GM19397 (cell line): ENCODE data around the gene PEAK1.
"Not testable (repeated sequence)": the region's sequence is repeated elsewhere in the genome, so short reads cannot be mapped to it uniquely, and the experiment has no call there.

Experiments used
- ATAC-seq: cut with Tn5 transposase; IDR thresholded peaks from one replicate; pipeline ENCODE4 v1.9.1; 2021; ENCODE audit warnings: mild to moderate bottlenecking, moderate library complexity; ENCODE audit not compliant: unreplicated experiment

The PEAK1 gene

DNA sequence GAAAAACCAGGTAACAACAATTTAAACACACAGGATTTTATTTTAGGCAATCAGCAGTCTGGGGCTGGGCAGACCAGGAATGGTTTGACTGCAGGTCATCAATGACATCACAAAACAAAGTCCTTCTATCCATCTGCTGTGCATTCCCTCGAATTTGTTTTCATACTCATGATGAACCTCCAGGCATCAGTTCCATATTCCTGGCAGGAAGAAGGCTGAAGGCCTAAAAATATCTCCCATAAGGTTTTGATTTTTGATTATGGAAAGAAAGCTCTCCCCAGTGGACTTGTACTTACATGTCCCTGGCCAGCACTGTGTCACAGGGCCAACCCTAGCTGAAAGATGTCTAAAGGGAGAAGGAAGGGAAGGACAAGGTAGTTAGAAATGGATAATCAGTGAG, 107.4 kb downstream of the PEAK1 start:
- no peak for ATAC-seq

DNA sequence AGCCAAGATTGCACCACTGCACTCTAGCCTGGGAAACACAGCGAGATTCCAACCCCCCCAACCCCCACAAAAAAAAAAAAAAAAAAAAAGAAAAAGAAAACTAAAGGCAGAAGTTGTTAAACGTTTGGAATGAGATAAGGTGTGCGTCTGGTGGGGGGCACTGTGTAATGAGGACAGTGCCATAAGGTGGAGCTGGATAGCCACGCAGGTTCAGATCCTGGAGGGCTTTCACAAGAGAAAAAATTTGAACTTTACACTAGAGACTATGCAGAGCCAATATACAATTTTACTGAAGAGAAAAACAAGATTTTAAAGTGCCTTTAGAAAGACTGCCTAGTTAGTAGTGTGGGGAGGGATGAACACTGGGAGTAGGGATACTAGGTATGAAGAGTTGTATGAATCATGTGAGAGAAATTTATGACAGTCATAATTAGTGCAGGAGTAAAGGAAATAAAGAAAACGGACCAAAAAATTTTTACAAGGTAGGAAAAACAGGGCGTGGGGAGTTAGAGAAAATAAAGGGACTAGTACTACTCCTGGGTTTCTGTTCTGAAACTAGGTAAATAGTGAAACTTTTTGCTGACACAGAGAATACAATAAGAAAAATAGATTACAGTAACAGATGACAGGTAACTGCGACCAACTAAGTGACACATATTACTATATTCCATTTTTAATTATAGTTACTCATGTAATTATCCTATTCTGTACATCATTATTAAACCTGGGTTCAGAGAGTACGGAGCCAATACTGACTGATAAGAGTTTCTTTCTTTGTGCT, 108.1 kb downstream of the PEAK1 start:
- ATAC-seq: no peak

DNA sequence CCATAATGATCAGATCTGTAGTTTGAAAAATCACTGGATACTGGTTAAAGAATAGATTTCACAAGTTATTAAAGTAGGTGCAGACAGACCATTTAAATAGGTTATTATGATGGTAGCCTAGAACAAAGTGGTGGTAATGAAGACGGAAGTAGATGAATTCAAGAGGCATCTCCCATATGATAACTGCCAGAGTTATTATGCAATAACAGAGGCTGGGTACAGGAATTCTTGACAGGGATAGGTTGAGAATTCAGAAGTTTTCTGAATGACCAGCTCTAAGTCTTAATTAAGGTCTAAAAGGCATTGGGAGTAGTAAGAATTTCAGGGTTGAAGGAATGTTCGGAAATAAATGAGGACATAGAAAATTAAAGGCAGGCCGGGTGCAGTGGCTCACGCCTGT, 108.9 kb downstream of the PEAK1 start:
- no peak for ATAC-seq

DNA sequence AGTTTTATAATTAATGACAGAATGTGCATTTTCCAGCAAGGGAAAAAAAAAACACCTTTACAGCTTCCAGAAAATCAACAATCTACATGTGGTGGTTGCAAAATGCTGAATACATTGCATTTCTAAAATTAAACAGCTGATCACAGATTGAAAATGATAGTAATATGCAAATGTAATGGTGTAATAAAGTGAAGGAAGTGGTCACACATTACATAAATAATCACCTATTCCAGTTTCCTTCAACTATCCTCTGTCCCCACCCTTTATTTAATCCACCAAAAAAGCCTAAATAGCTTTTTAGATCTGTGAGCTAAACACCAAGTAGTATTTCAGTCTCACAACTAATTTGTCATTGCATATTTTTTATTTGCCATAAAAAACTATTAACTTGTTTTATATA, 110.5 kb downstream of the PEAK1 start:
- ATAC-seq: no peak

DNA sequence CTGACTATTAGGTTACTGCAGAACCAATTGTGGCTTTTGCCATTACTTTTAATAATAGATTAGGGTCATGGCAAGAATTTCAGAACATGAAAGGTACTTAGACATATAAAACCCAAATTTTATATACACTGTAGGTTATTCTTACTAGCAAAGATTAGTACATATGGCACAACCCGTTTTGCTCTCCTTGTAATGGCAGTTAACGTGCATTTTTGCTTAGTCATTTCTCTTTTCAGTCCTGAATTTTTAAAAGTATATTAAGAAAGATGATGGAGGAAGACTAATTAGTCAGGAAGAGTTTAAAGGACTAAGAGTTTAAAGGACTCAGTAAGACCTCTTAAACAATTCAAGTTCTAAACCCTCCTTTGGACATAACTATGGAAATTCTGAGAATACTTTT, 114.0 kb downstream of the PEAK1 start:
- no peak for ATAC-seq

DNA sequence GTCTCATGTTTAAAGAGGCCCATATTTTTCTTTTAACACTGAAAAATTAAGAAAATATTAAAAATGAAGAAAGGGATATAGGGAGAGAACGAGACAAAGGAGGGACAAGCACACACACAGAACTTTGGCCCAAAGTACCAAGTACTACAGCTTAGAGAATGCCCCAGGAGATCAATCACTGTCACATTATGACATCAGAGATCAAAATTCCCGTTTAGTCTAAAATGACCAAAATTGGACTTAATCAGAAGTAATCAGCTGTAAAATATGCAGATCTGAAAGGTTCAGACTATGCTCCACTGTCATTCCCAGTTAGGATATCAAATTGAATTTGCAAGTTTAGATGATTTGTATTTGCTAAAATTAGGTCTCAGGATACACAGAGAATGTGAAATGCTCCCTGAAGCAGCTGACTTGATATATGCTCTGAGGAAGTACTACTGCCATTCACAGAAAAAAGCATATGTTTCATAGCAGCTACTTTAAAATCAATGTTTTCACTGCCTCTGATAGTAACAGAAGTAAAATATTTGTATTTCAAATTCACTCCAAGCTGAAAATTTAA, 123.0 kb downstream of the PEAK1 start:
- ATAC-seq: no peak

DNA sequence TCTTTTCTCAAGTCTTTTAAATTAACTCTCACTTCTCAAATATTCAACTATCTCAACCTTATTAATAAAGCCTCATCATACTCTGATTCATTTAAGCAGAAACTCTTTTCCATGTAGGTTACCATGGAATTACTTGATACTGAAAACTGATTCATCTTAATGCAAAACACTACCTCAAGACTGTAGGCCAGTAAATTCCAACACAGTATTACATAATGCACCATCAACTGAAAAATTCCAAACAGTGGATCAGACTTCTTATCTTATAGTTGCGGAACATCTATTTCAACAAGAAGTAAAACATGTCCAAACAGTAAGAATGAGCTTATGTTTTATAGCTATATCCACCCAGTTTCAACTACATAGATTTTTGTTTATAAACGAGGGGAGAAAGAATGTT, 124.5 kb downstream of the PEAK1 start:
- no peak for ATAC-seq

DNA sequence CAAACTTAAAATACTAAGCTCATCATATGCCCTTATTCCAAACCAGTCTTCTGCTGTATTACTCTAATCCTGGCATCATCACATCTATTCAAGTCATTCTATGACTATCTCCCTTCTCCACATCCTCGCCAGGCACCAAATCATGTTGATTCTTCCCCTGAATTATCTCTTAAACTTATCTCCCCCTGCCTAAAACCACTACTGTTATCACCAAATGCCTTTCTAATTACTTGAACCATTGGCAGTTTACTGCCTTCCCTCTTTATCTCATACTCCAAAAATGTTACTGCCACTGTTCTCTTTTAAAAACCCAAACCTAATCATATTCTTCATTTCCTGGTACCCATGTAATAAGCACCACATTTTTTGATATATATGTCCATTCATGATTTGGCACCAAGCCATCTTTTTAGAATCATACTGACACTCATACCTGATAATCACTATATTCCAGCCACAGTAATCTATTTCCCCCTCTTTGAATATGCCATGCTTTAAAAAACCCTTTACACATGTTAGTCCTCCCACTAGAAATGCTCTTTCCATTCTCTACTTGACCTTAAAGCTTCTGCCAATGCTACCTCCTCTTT, 126.8 kb downstream of the PEAK1 start:
- no peak for ATAC-seq

DNA sequence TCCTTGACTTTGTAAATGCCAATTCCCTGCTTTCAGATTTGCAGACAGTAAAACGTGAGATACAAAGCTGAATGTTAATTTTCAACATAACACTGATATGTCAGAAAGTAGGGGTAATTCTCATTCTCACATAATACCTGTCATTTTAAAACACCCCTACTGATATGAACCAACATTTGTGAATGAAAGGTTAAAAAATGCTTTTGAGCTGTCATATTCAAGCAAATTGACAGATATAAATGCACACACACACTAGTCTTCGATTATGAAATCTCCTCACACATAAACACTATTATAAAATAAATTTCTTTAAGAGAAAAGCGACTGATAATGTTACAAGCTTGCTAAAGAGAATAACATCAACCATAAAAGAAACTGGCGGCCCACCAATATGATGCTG, 128.8 kb downstream of the PEAK1 start:
- ATAC-seq: no peak

DNA sequence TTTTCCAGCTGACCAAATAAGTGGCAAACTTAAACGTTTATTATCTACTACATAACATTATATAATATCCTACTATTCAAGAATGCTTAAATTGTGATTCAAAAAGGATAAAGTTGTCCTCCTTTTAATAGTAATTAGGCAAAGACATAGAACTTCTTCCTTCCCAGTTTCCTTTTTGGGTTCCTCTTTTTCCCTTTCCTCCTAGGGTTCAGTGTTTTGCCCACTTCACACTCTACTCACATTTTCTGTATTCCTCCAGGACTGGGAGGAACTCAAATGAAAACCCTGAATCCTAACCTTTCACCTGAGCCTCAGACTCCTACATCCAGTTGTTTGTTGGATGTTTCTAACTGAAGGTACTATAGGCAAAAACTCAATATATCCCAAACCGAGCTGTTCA, 132.5 kb downstream of the PEAK1 start:
- ATAC-seq: no peak

DNA sequence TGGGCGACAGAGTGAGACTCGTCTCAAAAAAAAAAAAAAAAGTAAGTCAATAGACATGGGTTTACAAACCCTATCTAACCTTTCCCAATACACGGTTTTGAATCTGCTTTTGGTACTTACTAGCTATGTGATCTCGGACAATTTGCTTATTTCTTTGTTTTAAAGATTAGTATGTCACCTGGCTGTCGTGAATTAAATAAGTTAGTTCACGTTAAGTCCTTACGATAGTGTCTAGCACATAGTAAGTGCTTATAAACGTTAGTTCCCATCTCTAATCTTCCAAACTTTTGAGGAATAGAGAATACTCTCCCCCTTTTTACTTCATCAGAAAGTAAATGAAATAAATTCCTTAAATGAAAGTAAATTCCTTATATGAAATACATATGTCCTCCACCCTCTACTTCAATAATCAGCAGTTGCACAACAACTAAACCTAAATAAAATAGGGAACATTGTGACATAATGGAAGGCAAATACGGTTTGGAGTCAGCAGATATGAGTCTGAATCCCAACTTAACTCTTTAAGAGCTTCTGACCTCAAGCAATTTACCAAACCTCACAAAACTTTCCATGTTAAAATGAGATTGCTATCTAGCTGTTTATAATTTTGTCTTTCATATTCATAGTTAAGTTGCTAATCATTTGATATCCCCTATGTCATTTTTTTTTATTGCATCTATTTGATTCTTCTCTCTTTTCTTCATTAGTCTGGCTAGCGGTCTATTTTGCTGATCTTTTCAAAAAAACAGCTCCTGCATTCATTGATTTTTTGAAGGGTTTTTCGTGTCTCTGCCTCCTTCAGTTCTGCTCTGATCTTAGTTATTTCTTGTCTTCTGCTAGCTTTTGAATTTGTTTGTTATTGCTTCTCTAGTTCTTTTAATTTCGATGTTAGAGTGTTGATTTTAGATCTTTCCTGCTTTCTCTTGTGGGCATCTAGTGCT, 134.6 kb downstream of the PEAK1 start:
- no peak for ATAC-seq

DNA sequence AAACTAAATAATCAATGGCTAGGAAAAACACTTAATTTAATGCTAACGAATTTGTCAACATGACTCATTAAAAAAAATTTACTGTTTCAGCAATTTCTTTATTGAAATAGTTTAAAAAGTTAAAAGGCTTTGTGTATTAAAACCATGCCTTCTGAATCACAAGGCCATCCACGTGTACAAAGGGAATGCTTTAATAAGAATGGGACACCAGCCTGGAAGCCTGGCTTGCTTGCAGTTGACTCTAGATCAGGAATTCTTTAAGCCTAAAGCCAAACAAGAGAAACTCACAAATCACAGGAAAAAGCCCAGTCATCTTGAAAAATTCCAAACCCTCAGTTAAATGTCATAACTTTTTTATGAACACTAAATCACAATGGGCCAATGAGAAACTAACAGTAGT, 137.6 kb downstream of the PEAK1 start:
- ATAC-seq: no peak

DNA sequence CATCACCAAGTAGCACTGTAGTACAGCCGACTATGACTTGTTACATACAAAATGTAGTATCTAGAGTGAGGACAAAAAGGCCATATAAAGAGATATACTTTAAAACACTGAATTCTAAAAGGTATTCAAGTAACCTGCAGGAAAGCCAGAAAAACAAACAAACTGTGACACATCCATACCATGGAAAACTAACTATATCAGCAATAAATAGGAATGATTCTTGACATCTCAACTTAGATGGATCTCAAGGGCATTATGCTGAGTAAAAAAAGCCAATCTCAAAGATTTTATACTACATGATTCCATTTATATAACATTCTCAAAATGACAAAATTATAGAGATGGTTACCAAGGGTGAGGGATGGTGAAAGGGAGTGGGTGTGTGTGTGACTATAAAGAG, 143.0 kb downstream of the PEAK1 start:
- no peak for ATAC-seq

DNA sequence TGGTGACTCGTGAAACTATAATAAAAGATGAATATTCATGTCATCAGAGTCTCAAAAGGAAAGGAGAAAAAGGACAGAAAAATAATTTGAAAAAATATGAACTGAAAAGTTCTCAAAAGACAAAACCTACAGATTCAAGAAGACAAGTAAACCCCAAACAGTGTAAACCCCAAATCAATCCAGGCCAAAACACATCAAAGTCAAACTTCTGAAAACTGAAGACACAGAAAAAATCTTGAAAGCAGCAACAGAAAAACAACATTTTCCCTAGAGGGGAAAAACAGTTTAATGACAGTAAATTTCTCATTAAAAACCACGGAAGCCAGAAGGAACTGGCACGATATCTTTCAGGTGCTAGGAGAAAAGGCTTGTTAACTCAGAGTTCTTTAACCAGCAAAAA, 143.8 kb downstream of the PEAK1 start:
- no peak for ATAC-seq

DNA sequence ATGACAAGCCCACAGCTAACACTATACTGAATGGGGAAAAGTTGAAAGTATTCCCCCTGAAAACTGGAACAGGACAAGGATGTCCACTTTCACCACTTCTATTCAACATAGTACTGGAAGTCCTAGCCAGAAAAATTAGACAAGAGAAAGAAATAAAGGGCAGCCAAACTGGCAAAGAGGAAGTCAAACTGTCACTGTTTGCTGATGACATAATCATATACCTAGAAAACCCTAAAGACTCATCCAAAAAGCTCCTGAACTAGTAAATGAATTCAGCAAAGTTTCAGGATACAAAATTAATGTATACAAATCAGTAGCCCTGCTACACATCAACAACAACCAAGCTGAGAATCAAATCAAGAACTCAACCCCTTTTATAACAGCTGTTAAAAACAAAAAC, 146.8 kb downstream of the PEAK1 start:
- not testable (repeated sequence) for ATAC-seq

DNA sequence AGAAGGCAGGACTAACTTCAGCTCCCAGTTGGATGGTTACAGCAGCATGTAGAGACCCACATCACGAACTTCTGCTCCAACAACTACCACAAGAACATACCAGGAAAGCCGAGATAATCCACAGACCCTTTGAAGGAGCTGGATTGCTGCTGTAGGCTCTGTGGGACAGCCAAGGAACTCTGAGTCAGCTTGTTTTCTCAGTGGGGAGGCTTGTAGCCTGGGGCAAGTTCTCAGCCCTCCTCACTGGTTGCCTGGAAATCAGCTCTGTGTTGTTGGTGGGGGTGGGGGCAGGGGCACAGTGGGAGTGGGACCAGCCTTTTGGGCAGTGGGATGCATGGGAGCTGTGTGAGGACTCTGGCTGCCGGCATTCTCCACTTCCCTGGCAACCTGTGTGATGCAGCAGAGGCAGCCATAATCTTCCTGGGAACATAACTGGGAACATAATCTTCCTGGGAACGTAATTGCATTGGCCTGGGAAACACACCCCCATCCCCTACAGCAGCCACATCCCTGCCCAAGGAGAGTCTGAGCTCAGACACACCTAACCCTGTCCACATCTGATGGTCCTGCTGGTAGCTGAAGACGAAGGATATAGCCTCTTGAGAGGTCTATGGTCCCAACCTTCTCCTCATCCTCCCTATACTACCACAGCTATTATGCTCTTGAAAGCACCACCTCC, 153.1 kb downstream of the PEAK1 start:
- ATAC-seq: no peak

DNA sequence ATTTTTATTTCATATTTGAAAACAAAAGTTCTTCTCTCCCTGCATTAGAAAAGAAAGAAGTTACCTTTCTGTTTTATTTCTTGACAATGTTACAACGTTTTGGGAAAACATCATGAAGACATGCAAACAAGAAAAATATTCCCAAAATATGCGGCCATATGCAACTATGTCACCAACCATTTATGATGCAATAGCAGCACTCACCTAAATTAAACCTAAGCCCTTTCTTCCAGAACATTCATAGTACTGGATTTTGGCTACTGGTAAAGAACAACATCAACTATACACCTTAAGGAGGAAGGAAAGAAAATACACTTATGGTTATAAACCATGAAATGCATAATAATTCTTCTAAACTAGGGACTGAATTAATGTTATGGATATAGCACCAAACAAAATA, 164.5 kb downstream of the PEAK1 start:
- ATAC-seq: no peak

DNA sequence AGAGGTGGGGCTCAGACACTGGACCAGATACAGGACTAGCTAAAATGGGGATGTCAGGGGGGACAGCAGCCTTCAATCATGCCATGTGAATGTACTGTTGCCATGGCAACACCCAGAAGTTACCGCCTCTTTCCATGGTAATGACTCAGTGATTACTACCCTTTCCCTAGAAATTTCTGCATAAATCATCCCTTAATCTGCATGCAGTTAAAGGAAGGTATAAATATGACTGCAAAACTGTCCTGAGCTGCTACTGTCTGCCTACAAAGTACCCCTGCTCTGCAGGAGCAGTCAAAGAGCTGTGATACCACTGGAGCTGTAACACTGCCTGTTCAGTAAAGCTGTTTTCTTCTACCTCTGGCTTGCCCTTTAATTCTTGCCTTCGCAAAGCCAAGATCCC, 168.2 kb downstream of the PEAK1 start:
- ATAC-seq: no peak

DNA sequence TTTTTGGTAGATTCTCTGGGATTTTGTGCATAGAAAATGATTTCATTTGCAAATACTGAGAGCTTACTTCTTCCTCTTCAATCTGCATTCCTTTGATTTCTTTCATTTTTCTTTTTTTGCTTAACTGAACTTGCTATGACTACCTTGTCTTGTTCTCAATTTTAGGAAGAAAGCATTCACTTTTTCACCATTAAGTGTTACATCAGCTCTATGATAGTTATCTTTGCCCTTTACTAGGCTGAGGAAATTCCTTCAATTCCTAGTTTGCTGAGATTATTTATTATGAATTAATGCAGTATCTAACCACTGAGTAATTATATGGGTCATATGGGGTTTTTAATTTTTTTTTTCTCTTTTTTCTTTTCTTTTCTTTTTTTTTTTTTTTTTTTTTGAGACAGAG, 172.8 kb downstream of the PEAK1 start:
- ATAC-seq: no peak

DNA sequence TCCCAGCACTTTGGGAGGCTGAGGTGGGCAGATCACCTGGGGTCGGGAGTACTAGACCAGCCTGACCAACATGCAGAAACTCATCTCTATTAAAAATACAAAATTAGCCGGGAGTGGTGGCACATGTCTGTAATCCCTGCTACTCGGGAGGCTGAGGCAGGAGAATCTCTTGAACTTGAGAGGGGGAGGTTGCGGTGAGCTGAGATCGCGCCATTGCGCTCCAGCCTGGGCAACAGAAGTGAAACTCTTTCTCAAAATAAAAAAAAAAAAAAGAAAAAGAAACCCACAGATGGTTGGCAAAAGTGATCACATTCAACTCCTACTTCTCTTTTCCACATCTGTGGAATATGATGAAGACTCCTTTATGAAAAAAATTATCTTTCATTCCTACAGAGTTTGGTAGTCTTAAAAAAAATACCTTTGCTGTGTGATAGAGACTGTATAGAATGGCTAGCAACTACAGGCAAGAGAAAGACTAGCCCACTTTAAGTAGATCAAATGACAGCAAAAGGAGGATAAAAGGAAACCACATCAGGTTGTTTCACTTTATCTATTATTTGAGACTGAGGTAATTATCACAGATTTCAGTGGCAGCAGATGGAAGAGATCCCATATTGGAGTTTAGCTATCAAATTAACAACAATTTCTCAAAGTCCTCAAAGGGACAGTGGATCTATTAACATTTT, 176.0 kb downstream of the PEAK1 start:
- ATAC-seq: no peak
